Panc1 (cell line): ENCODE results near the gene TLCD2. TPM values are rescaled to one million over a fixed set of nuclear protein-coding genes. Genes with fewer than 3 reads are reported as not detected.
"Not testable (repeated sequence)": the region's sequence is repeated elsewhere in the genome, so short reads cannot be mapped to it uniquely, and the experiment has no call there.

Source experiments
- ATAC-seq: fragments of 200-7000 bp; cut with Tn5 transposase; 2 replicates; pipeline ENCODE4 v1.9.1; 2020; ENCODE audit warnings: mild to moderate bottlenecking, moderate library complexity
- BruUV-seq: library from RNA; stranded (reverse); fragments of 400-500 nt; replicated peaks from 2 replicates; lab custom pipeline; 2021; lab: Mats Ljungman, UMichigan
- CTCF ChIA-PET: fragments of 300-600 bp; sonication (Branson Sonifier 250); formaldehyde crosslinking; loops from one replicate; lab custom pipeline; 2022; ENCODE audit warnings: antibody characterized with exemption; lab: Charles Lee
- POLR2A ChIA-PET: fragments of 300-600 bp; sonication (Branson Sonifier 250); formaldehyde crosslinking; loops from one replicate; lab custom pipeline; 2022; ENCODE audit warnings: antibody characterized with exemption; lab: Charles Lee
- DNase-seq: peaks from one replicate; pipeline ENCODE4 v3.0.0-alpha.2; 2010; ENCODE audit warnings: low read depth, low spot score
- H3K27ac ChIP-seq: 2 replicates; pipeline ENCODE4 v1.5.1; 2011; ENCODE audit warnings: mild to moderate bottlenecking, low read length, inconsistent platforms
- H3K27me3 ChIP-seq: fragments of 200-500 bp; sonication (Bioruptor generic); 2 replicates; pipeline ENCODE4 v1.6.0; 2014; ENCODE audit warnings: low read length, inconsistent platforms; ENCODE audit not compliant: control insufficient read depth, insufficient read depth
- H3K36me3 ChIP-seq: fragments of 200-500 bp; sonication (Bioruptor generic); 2 replicates; pipeline ENCODE4 v1.5.1; 2014; ENCODE audit warnings: inconsistent platforms, mild to moderate bottlenecking, low read length, moderate library complexity; ENCODE audit not compliant: control insufficient read depth, insufficient read depth
- H3K4me1 ChIP-seq: 2 replicates; pipeline ENCODE4 v1.5.1; 2011; ENCODE audit warnings: inconsistent platforms, mild to moderate bottlenecking, low read length, moderate library complexity; ENCODE audit not compliant: control insufficient read depth, insufficient read depth
- H3K4me3 ChIP-seq, 2 experiments: 2 replicates each; pipeline ENCODE4 v1.5.1; 2011 to 2012; ENCODE audit warnings: low read depth in 2 of 2, low read length in 2 of 2, mild to moderate bottlenecking in 2 of 2, inconsistent platforms in 1 of 2, moderate library complexity in 1 of 2
- H3K9me3 ChIP-seq: fragments of 200-500 bp; sonication (Bioruptor generic); 2 replicates; pipeline ENCODE4 v1.5.1; 2014; ENCODE audit warnings: low read depth, mild to moderate bottlenecking, inconsistent platforms, low read length, moderate library complexity; ENCODE audit not compliant: control insufficient read depth, insufficient read depth
- CTCF ChIP-seq: fragments of 450-650 bp; IDR thresholded peaks from 2 replicates; pipeline ENCODE4 v1.5.1; 2017; ENCODE audit warnings: mild to moderate bottlenecking
- POLR2AphosphoS5 ChIP-seq: IDR thresholded peaks from 2 replicates; pipeline ENCODE4 v1.6.1; 2012; ENCODE audit warnings: mild to moderate bottlenecking, low read depth, low read length, moderate library complexity
- REST ChIP-seq, 2 experiments: IDR thresholded peaks; 2 replicates each; pipeline ENCODE4 v1.6.1; 2011 to 2012; ENCODE audit warnings: low read depth in 2 of 2, control low read depth in 1 of 2, low read length in 1 of 2, mild to moderate bottlenecking in 1 of 2, moderate library complexity in 1 of 2; ENCODE audit not compliant: insufficient read depth in 1 of 2
- SIN3A ChIP-seq: IDR thresholded peaks from 2 replicates; pipeline ENCODE4 v1.6.1; 2012; ENCODE audit warnings: low read depth, mild to moderate bottlenecking, low read length, moderate library complexity, borderline replicate concordance; ENCODE audit not compliant: insufficient read depth
- TCF7L2 ChIP-seq: IDR thresholded peaks from 2 replicates; pipeline ENCODE4 v1.6.1; 2011; ENCODE audit warnings: mild to moderate bottlenecking, low read depth, low read length, inconsistent platforms
- in situ Hi-C: cut with HindIII; loops from 2 replicates; pipeline ENCODE4 v1.10.0; 2016; ENCODE audit warnings: low sequenced_read_pairs, low pct_unique_long_range_greater_than_20kb
- intact Hi-C: fragments of 100-400 bp; cut with micrococcal nuclease; formaldehyde crosslinking; loops from one replicate; pipeline ENCODE4 v1.10.0; 2022; ENCODE audit not compliant: unreplicated experiment
- total RNA-seq: library from RNA; stranded (reverse); gene quantifications from one replicate; pipeline ENCODE4 v1.2.1, GENCODE V29; 2021; ENCODE audit not compliant: unreplicated experiment

The TLCD2 gene
- total RNA-seq, 1 experiment from 2014 or later: 7.0 TPM

- ATAC-seq: no peak
- ChIA-PET CTCF (interaction anchor here (0.6 kb wide), 1 partner anchor 9 kb away, joined by 5 read pairs; no protein-coding TSS in a partner anchor), POLR2A (interaction anchor here (0.5 kb wide), 1 partner anchor 25 kb away, joined by 5 read pairs; no protein-coding TSS in a partner anchor)
- H3K27ac ChIP-seq: no peak overlapping the region
- TF ChIP-seq REST (IDR thresholded peaks at IDR 0.05; ENCODE audit: insufficient read depth in 1 of 2, low read depth in 2 of 2, low read length in 1 of 2): no peak
- no peak for TF ChIP-seq TCF7L2
- no peak for TF ChIP-seq SIN3A
- TF ChIP-seq CTCF: no peak
- no peak for TF ChIP-seq POLR2AphosphoS5
- H3K9me3 ChIP-seq: no peaks in the 10 kb centered on the region
- no peak for DNase-seq
- no peaks in the 10 kb centered on the region for H3K4me1 ChIP-seq
- no peak overlapping the region for H3K4me3 ChIP-seq
- intact Hi-C loops (no loop called here), in situ Hi-C loops (no loop called here)
- BruUV-seq: no TSS peak
- H3K27me3 ChIP-seq: no peaks in the 10 kb centered on the region
- H3K36me3 ChIP-seq: peaks cover 40% of the 10 kb centered on the region
Observed at GRCh38 chr17:1658100-1658499, 52.1 kb downstream of the TLCD2 start.

- intact Hi-C loops (no loop called here), in situ Hi-C loops (no loop called here)
- H3K36me3 ChIP-seq: peaks cover 15% of the 10 kb centered on the region
- BruUV-seq: no TSS peak
- H3K4me1 ChIP-seq: peaks cover 17% of the 10 kb centered on the region
- no peak overlapping the region for H3K27ac ChIP-seq
- H3K4me3 ChIP-seq: no peak overlapping the region
- TF ChIP-seq TCF7L2 (no peak), CTCF (no peak), POLR2AphosphoS5 (no peak), SIN3A (no peak), REST (IDR thresholded peaks at IDR 0.05; ENCODE audit: insufficient read depth in 1 of 2, low read depth in 2 of 2, low read length in 1 of 2) (no peak)
- DNase-seq (no peak), ATAC-seq (no peak)
- no peaks in the 10 kb centered on the region for H3K27me3 ChIP-seq
- no peaks in the 10 kb centered on the region for H3K9me3 ChIP-seq
- POLR2A ChIA-PET: no interaction called here
- CTCF ChIA-PET: no interaction called here
Observed at GRCh38 chr17:1653735-1654134, 56.4 kb downstream of the TLCD2 start.

- ATAC-seq, in situ Hi-C loops, H3K36me3 ChIP-seq, DNase-seq, H3K9me3 ChIP-seq, H3K27me3 ChIP-seq, intact Hi-C loops, CTCF ChIA-PET, H3K27ac ChIP-seq, H3K4me3 ChIP-seq, BruUV-seq, POLR2A ChIA-PET: not testable (repeated sequence)
- peaks cover 17% of the 10 kb centered on the region for H3K4me1 ChIP-seq
Observed at GRCh38 chr17:1652794-1653193, 57.4 kb downstream of the TLCD2 start.
